Stimulated activated CD8-positive, alpha-beta memory T cell treated with anti-CD3 and anti-CD28 coated beads, Interleukin-12 subunit alpha, Interleukin-12 subunit beta, amount 100 ng/mL, for 1 hour (primary cell): ENCODE measurements around the gene KRI1.
"Not testable (repeated sequence)": the region's sequence is repeated elsewhere in the genome, so short reads cannot be mapped to it uniquely, and the experiment has no call there.

Source experiments
- DNase-seq: peaks from one replicate; pipeline ENCODE4 v3.0.0-alpha.2; 2020; ENCODE audit warnings: low read depth

Gene KRI1

DNA sequence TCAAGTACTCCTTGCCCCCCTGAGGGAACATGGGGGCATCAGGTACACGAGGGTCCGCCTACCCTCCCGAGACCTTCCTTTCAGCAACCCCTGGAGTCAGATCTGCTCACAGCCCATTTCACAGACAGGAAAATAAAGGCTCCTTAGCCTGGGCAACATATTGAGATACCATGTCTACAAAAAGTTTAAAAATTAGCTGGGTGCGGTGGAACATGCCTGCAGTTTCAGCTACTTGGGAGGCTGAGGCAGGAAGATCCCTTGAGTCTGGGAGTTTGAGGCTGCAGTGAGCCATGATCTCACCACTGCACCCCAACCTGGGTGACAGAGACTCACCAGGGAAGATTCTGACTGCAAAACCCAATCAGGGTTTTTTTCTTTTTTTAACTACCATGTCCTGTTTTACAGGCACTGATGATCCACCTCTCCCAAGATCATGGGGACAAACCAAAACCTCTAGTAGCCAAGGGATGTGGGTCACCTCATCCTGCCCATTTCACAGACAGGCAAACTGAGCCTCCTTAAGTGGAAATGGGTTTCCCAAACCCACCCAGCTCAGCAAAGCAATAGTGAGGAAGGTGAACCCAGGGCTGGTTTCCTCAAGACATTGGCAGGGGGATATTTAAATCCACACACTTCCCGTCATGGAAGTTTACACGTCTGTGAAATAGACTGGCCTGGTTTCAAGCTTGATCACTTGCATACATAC lies 9.4 kb upstream of the KRI1 start:
- no peak for DNase-seq

DNA sequence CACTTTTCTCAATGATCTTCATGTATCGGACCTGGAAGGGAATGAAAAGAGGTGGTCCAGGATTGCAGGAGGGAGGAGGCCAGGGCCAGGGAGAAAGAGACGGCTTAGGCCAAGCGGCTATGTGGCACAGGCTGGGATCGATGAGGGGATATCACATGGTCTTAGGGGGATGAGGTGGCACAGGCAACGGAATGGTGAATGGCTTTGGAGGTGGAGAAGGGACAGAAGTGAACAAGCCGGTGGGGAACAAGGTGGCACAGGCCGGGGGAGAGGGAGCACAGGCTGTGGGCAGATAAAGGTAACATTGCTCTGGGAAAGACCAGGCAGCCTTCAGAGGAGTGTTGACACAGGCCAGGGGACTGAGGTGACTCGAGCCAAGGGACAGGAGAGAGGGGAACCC lies 8.7 kb upstream of the KRI1 start:
- no peak for DNase-seq

DNA sequence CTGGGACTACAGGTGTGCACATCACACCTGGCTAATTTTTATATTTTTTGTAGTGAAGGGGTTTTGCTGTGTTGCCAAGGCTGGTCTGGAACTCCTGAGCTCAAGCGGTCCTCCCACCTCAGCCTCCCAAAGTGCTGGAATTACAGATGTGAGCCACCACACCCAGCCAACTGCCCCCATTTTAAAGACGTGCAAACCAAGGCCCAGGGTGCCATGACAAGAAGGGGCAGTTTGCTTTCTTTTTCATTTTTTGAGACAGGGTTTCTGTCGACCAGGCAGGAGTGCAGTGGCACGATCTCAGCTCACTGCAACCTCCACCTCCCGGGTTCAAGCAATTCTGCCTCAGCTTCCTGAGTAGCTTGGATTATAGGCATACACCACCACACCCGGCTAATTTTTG lies 8.0 kb upstream of the KRI1 start:
- not testable (repeated sequence) for DNase-seq

DNA sequence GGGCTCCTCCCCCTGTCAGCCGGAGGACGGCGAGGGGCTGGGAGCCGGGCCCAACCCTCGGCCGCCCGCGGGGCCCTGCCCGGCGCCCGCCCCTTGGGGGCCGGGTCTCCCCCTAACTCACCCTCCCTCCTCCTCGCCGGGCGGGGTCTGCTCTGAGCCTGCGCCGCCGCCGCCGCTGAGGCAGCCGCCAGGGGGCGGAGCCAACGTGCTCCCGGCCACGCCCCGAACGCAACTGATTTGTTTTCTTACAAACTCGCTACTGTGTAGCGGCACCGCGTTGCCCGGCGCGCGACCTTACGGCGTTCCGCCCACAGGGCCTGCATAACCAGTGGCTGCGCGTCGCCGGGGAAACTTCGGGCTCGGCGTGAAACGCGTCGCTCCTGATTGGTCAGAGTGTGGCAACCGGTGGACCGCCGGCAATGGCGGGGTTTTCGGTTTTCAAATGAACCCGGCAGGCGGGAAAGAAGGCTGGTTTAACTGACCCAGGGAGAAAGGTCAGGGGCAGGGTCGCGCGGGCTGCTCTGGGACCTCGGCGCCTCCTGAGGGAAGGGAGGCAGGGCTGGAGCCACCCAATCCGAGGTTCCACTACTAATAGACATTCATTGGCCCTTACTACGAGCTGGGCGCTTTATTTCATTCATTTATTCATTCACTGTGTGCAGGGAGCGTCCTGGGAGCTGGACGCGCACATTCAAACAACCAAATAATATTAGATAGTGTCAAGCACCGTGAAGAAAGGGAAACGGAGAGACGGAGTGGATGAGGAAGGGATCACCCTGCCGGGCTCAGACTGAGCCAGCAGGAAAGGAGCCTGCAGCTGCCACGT lies 3.2 kb upstream of the KRI1 start, which contains the start of gene CDKN2D:
TSS of gene CDKN2D (minus strand) at position 154 of the 826 bp plus-strand sequence. CDS start 326 bp downstream, outside the sequence.
- DNase-seq = peak; percentile 99

DNA sequence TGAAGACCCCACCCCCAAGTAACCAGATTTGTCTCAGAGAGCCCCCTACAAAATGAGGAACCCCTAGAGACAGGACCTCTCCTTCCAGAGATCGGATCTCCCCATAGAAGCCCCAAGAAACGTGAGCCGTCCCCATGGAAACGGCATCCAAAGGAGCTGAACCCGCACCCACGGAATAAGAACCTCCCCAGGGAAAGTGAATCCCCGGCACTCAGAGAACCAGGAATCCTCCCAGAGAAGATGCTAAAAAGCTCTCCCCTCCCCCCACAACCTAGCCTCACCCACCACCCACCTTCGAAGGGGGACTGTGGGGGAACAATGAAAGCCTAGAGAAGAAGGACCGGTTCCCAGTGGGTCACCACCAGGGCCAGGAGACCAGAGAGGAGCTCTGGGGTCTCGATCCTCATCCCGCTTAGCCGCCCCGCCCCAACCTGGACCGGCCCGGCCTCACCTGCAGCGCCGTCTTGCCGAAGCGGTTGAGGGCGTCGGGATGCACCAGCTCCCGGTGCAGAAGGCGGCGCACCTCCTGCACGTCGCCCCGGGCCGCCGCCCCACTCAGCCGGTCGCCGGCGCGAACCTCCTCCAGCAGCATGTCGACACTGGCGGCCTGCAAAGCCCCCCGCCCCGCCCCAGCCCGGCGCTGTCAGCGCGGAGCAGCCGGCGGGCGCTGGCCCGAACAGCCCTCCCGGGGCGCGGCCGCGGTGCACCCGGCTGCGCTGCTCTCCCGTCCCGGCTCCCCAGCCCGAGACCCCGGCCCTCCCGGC lies 2.4 kb upstream of the KRI1 start:
- DNase-seq = no peak

DNA sequence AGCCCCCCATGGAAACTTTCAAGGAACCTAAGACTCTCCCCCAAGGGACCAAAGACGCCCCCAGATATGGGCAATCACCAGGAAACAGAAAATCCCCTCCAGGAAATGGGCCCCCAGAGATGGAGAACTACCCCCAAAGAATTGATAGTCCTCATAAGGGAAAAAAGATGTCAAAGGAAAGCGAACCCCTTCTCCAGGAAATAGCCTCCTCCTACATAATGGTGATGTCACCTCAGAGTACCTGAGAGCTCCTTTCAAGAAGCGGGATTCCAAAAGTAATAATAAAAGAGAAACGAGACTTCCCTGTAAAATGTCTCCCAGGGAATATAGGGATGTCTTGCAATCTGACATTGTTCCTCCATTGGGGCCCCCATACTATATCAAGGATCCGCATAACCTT lies 1.8 kb upstream of the KRI1 start:
- DNase-seq = no peak

DNA sequence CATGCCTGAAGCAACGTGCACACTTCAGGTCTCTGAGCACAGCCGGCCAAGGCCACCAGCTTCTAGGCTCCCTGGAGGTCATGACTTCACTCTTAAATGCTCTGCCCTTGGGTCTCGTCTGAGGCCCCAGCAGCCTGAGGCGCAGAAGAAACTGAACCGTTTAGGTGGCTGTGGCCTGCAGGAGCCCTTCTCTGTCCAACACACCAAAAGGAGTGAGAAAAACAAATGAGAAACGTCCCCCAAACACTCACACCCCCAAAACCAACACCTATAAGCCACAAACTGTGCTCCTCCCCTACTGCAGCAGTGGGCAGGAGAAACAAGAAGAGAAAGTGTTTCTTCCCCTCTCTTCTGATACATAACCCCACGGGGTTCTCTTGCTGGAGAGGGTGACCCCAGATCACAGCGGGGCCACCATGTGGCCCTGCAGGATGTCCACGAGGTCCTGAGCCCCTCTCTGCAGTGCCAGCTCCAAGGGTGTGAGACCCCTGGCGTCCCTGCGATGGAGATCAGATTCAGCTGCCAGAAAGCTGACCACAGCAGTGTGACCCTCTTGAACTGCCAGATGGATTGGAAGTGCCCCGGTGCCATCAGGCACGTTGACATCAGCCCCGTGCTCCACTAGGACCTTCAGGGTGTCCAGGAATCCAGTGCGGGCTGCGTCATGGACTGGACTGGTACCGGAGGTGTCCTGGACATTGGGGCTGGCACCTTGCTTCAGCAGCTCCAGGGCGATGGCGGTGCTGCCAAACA lies 1.0 kb upstream of the KRI1 start:
- DNase-seq = peak; percentile 31

DNA sequence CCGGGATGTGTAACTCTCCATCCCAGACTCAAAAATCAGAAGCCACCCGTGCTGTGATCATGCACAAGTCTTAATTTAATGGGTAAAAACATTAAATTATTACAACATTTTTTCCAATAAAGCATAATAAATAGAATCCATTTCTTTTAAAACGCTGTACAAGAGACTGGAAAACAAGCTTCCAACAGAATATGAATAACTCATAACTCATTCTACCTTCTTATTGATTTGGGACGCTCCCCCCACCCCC lies 523 bp upstream of the KRI1 start:
- DNase-seq = no peak

DNA sequence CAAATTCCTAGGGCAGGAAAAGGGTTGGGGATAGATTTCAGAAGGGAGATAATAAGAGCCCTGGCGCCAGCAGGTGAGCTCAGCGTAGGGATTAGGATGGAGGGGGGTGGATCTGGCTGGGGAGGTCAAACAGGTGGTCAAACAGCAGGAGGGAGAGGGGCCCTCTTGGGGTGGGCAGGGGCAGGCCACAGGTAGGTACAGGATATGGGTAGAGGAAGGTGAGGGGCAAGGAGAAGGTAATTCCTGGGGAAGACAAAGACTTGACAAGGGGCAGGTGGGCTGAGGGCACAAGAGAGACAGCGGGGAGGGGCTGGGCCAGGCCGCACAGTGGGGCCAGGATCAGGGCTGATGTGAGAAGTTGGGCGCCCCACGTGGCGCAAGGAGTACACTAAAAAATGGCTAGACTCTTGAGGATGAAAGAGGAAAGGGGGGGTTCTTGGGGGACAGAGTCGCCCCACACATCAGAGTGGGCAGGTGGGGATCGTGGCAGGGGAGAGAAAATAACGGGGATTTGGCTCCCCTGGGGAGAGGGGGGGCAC lies 713 bp downstream of the KRI1 start:
- no peak for DNase-seq

DNA sequence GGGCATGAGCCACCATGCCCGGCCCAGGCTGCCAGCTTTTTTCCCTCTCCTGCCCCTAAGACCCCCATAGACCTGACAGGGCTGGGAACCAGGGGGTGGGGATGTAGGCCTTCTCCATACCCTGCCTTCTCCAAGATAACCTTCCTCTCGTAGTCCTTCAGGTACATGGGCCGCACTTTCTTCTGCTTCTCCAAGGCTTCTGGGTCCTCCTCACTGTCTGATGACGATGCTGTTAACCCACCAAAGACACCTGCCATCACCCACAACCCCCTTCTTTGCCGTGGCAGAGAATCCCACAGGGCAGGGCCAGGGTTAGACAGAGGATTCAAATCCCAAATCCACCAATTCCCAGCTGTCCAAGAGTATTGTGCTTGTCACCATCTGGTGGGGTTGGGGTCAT lies 3.2 kb downstream of the KRI1 start:
- no peak for DNase-seq

DNA sequence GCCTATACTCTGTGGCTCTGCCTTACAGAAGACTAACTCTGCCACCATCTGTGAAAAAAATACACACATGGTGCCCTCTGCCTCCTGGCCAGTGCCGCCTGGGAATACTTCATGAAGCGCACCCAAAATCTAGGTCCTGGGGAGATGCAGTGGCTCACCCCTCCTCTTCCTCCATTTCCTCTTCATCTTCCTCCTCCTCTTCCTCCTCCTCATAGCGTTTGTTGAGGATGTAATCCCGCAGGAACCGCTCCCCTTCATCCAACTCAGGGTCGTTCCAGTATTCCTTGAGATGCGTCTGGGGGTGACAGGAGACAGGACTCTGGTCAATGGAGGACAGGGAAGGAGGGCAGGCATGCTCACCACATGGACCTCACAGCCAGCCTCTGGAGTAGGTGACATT lies 5.7 kb downstream of the KRI1 start:
- no peak for DNase-seq

DNA sequence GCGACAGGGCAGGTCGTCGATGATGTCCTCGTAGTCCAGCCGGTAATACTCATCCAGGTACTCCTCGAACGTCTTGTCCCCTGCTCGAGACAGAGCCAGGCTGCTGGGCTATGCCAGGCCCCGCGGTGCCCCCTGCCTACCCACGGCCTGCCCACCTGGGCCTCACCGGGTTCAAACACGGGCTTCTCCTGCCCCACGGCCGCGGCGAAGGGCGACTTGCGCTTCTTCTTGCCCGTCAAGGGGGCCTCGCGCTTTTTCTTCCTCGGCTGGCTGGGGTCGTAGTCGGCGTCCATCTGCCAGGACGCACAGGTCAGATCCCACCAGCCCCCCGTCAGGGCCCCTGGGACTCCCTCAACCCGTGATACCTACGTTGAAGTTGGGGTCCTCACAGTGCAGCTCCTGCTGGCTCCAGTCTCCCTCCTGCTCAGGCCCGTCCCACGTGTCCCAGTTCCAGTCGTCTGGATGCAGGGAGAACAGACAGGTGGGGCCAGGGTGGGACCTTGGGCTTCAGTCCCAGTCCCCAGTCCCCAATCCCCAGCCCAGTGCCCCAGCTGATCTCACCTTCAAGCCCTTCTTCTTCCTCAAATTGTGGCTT lies 8.1 kb downstream of the KRI1 start:
- DNase-seq = no peak

DNA sequence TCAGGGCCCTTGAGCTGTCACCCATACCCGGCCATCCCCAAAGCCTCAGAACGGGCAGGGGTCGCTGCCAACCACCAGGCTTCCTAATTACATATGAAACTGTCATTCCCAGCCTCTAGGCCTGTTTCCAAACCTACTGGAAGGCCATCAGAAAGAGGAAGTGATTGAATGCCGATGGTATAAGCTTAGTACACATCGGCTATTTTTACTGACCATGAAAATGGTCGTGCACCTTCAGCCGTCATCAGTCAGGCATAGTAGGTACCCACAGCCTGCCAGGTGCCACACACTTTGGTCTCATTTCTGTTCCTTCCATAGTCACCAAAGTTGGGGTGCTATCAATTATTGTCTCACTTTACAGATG lies 10.2 kb downstream of the KRI1 start:
- DNase-seq = no peak

DNA sequence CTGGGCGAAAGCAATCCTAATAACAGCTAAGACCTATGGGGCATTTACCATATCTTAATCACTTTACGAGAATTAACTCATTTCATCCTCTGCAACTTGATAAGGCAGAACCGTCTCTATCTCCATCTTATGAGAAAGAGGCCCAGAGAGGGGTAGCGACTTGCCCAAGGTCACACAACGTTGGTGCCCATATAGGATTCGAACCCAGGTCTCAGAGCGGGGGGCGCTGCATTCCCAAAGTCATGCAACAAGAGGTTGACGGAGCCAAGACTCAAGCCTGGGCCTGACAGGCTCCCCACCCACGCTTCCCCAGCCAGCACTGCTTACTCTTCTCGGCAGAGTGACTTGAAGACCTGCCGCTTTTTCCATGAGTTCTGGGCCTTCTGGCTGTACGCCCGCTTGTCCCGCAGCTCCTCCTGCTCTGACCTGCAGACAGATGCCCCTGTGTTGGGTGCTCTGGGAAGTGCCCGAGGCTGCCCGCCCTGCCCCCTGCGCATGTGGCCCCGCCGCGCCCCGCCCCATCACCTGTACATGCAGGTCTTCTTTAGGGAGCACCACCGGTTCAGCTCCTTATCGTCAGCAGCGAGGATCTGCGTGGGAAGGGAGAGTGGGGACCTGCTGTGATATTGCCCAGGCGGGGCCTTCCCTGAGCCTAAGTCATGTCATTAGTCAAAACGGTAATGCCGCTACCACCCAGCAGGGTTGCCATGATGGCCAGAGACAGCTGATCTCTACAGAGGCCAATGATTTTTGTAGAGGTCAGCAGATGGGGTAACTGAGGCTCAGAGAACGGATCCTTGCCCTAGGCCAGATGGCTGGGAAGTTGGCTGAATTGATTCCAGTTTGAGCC lies 10.8 kb downstream of the KRI1 start:
- no peak for DNase-seq

DNA sequence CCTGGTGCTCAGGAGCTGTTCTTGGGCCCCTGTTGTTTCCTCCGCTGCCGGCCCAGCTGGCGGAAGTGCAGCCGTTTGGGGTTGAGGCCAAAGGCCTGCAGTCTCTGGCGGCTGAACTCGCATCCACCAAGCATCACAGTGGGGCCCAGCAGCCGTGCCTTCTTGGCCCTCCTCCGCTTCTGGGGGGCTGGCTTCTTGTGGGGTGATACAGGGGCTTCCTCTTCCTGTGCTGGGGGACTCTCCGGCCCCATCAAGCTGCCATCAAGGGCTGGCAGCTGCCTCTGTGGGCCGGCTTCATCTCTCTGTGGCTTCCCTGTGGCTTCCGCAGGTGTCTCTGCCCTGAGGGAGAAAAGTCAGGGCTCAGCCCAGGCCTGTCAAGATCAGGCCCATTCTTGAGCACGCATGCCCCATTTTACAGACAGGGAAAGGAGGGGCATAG lies 11.8 kb downstream of the KRI1 start:
- peak; percentile 47 for DNase-seq

DNA sequence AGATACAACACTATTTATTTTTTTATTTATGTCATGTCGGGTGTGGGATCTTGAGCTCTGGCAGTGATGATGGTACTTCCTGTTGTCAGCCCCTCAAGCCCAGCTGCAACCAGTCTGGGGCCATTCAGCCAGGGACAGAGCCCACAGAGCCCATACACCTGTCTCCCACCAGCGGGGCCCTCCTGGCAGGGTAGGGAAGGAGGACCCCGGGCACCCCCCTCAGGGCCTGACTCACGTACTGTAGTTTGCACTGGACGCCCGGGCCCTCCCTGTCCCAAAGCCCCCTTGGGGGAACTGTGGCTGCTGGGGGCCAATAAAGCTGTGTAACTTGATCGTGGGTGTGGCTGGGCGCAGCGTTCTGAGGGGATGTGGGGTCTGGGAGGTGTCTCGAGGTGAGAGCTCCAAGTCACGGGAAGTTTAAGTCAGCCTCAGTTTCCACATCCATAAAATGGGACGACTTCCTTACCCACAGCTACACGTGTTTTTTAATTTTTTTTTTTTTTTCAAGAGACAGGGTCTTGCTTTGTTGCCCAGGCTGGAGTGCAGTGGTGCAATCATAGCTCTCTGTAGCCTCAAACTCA lies 12.6 kb downstream of the KRI1 start:
- no peak for DNase-seq

DNA sequence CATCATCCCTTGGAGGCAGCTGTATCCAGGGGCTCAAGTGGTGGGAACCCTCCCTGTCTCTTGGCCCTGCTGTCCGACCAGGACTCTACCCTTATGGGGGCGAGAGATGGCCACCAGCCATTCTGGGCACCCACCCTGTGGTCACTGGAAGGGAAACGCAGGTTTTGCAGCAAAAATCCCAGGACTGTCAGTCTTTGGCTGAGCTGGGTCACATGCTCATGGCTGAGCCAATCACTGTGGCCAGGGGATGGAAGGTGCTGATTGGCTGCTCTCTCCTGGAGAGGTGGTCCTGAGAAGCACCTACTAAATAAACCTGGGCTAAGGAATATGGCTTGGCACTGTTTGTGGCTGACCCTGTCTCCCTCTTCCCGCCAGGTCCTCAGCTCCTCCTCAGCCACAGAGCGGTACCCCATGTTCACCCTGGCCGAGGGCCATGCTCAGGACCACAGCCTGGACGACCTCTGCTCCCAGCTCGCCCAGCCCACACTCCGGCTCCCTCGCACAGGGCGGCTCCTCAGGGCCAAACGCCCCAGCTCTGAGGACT lies 13.2 kb downstream of the KRI1 start:
- DNase-seq = no peak

DNA sequence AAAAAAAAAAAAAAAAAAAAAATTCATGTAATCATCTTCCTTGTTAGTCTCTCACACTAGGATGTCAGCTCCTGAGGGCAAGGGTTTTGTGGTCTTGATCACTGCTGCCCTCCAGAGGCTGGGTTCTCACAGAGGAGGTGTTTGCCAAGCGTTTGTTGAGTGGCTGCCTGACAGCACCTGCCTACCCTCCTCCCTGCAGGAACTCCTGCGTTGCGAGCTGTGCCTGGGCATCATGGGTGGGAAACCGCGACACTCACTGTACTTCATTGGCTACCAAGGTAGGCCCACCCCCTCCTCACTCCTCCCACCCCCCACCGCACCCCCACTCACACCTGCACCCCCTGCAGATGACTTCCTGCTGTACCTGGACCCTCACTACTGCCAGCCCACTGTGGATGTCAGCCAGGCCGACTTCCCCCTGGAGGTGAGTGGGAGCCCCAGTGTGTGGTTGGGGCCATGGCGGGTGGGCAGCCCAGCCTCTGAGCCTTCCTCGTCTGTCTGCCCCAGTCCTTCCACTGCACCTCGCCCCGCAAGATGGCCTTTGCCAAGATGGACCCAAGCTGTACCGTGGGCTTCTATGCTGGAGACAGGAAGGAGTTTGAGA lies 14.0 kb downstream of the KRI1 start:
- DNase-seq = no peak

DNA sequence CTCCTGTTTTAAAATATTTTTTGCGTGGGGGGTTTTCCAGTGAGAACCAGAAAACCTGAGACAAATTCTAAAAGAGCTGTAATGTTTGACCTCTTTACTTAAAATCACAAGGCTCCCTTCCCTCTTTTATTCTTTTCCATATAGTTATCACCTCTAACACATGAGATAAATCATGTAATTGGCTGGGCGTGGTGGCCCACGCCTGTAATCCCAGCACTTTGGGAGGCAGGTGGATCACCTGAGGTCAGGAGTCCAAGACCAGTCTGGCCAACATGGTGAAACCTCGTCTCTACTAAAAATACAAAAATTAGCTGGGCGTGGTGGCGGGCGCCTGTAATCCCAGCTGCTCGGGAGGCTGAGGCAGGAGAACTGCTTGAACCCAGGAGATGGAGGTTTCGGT lies 14.8 kb downstream of the KRI1 start:
- DNase-seq = not testable (repeated sequence)

DNA sequence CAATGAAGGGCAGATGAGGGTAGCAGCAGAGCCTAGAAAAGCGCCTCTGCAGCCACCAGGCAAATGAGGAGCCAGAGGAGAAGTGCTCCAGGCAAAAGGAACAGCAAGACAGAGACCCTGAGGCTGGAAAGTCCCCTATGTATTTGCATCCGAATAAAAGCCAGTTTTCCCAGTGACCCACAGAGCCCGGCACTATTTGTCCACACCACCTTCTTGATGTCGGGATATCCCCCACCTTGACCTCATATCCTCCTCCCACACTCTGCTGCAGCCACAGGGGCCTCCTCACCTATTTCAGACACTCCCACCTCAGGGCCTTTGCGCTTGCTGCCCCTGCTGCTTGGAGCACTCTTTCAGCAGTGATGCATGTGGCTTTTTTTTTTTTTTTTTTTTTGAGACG lies 15.5 kb downstream of the KRI1 start:
- DNase-seq = no peak
